Keratinocyte (primary cell): ENCODE results near the gene POU6F1. TPM values are rescaled to one million over a fixed set of nuclear protein-coding genes. Genes with fewer than 3 reads are reported as not detected.

Experiments used
- DNase-seq: peaks from one replicate; pipeline ENCODE4 v3.0.0-alpha.2; 2011; ENCODE audit warnings: low read depth, missing footprints, low spot score
- FAIRE-seq: peaks from 2 replicates; lab custom pipeline; 2011; peaks lifted over from hg19 to GRCh38; lab: Jason Lieb, UNC
- H2AFZ ChIP-seq: 2 replicates; pipeline ENCODE4 v1.6.0; 2012; ENCODE audit warnings: low read length, control low read depth, inconsistent platforms; ENCODE audit not compliant: control insufficient read depth
- H3K27ac ChIP-seq: 2 replicates; pipeline ENCODE4 v1.5.1; 2011; ENCODE audit warnings: low read length; ENCODE audit not compliant: control insufficient read depth, insufficient read depth
- H3K27me3 ChIP-seq: 3 replicates; pipeline ENCODE4 v1.6.0; 2011; ENCODE audit warnings: low read length; ENCODE audit not compliant: control insufficient read depth, insufficient read depth; ENCODE audit errors: extremely low read depth
- H3K36me3 ChIP-seq, 2 experiments: 2 replicates in 1 of 2; 3 replicates in 1 of 2; pipeline ENCODE4 v1.5.1; 2011; ENCODE audit warnings: low read length in 2 of 2, mild to moderate bottlenecking in 1 of 2; ENCODE audit not compliant: control insufficient read depth in 2 of 2, insufficient read depth in 2 of 2; ENCODE audit errors: extremely low read depth in 1 of 2
- H3K4me1 ChIP-seq: 3 replicates; pipeline ENCODE4 v1.5.1; 2011; ENCODE audit warnings: low read length; ENCODE audit not compliant: control insufficient read depth, insufficient read depth; ENCODE audit errors: extremely low read depth
- H3K4me2 ChIP-seq: 3 replicates; pipeline ENCODE4 v1.6.0; 2011; ENCODE audit warnings: low read depth, low read length; ENCODE audit not compliant: control insufficient read depth, insufficient read depth; ENCODE audit errors: extremely low read depth
- H3K4me3 ChIP-seq, 3 experiments: fragments of 200-600 bp in 1 of 3; sonication (generic) in 1 of 3; 2 replicates in 2 of 3; 3 replicates in 1 of 3; pipeline ENCODE4 v1.5.1; 2011 to 2016; ENCODE audit warnings: low read length in 3 of 3, mild to moderate bottlenecking in 3 of 3, control low read depth in 2 of 3, inconsistent platforms in 1 of 3, low read depth in 1 of 3, mixed read lengths in 1 of 3, mixed run types in 1 of 3, moderate library complexity in 1 of 3; ENCODE audit not compliant: control insufficient read depth in 2 of 3, insufficient read depth in 2 of 3; ENCODE audit errors: extremely low read depth in 1 of 3
- H3K79me2 ChIP-seq: 2 replicates; pipeline ENCODE4 v1.6.0; 2012; ENCODE audit warnings: low read length; ENCODE audit not compliant: control insufficient read depth, insufficient read depth
- H3K9ac ChIP-seq: 3 replicates; pipeline ENCODE4 v1.6.0; 2011; ENCODE audit warnings: low read length; ENCODE audit not compliant: control insufficient read depth, insufficient read depth; ENCODE audit errors: extremely low read depth
- H3K9me1 ChIP-seq: 3 replicates; pipeline ENCODE4 v1.6.0; 2011; ENCODE audit warnings: low read length; ENCODE audit not compliant: control insufficient read depth, insufficient read depth; ENCODE audit errors: extremely low read depth
- H3K9me3 ChIP-seq: 2 replicates; pipeline ENCODE4 v1.5.1; 2012; ENCODE audit warnings: low read depth, low read length; ENCODE audit not compliant: control insufficient read depth
- H4K20me1 ChIP-seq: 3 replicates; pipeline ENCODE4 v1.6.0; 2011; ENCODE audit warnings: low read length; ENCODE audit not compliant: control insufficient read depth, insufficient read depth; ENCODE audit errors: extremely low read depth
- EZH2 ChIP-seq: IDR thresholded peaks from one replicate; pipeline ENCODE4 v1.6.1; 2012; ENCODE audit warnings: inconsistent platforms, mild to moderate bottlenecking, low read length, moderate library complexity
- dilution Hi-C: fragments of 300-500 bp; cut with MboI; formaldehyde crosslinking; loops from one replicate; pipeline ENCODE4 v1.7.0; 2020; ENCODE audit warnings: low sequenced_read_pairs; ENCODE audit not compliant: extremely low pct_ligation_motif_present
- polyA plus RNA-seq, 5 experiments: library from polyadenylated mRNA; depleted of rRNA in 3 of 5; stranded (reverse) in 3 of 5; stranded (forward) in 1 of 5; unstranded in 1 of 5; fragments of >200 nt; gene quantifications; 1 replicate in 1 of 5; 2 replicates in 3 of 5; 3 replicates in 1 of 5; pipeline versions ENCODE4 v1.2.1 to v1.2.3, GENCODE V29; 2011 to 2012; ENCODE audit warnings: missing spikeins in 2 of 5, low read depth in 1 of 5, low replicate concordance in 1 of 5
- TF ChIP-seq, protein P1 (sequence below), 3 experiments: IDR thresholded peaks in 1 of 3; conservative IDR thresholded peaks in 1 of 3; optimal IDR thresholded peaks in 1 of 3; 2 replicates in 2 of 3; 3 replicates in 1 of 3; pipeline versions ENCODE3 to v1.5.1; 2011; ENCODE audit warnings: low read length in 3 of 3, mild to moderate bottlenecking in 3 of 3, moderate library complexity in 2 of 3, control low read depth in 1 of 3, inconsistent platforms in 1 of 3; ENCODE audit not compliant: insufficient read depth in 2 of 3; ENCODE audit errors: extremely low read depth in 1 of 3

Gene POU6F1
- polyA plus RNA-seq, 1 donor (not counting 4 experiments of a cell fraction or from before 2014, with no cell fraction given): 0.42 TPM

DNA sequence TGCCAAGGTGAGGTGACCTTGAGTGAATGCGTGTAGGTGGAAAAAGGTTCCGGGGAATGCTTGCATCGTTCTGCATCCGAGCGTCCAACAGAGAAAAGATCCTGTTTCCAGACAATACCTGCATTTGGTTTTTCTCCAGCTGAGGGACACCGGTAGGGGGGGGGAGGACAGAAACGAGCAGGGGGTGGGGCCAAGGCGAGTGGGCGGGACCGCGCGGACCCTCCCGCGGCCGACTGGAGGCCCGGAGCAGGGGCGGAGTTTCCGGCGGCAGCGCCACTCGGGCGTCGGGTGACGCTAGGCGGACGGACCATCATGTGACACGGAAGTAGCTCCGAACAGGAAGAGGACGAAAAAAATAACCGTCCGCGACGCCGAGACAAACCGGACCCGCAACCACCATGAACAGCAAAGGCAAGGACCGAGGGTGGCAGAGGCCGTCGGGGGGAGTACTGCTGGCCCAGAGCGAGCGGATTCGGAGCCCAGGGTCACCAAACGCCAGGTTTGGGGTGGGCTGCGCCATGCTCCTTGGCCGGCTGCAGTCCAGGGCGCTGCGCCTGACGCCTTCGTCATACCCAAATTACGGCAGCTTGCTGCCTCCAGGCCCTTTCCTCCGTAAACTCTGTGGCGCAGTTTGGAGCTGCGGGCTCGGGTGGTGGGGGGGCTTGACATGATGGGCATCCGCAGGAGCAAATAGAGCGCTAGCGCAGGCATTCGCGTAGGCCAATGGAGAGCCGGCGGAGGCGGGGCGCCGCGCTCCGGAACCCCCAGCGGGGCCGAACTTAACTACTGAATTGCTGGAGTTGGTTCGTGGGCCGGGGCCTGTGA lies 20.9 kb upstream of the POU6F1 start, which contains the start of gene DAZAP2:
TSS of gene DAZAP2 (plus strand) at position 317 of the 825 bp plus-strand sequence. CDS start at position 399, 82 bp downstream.
- H3K79me2 ChIP-seq: peaks cover 23% of the 10 kb centered on the region
- H3K4me3 ChIP-seq: peak within 1 kb of the TSS; percentile 95 to 99 (median 99)
- peak; percentile 20 for FAIRE-seq

DNA sequence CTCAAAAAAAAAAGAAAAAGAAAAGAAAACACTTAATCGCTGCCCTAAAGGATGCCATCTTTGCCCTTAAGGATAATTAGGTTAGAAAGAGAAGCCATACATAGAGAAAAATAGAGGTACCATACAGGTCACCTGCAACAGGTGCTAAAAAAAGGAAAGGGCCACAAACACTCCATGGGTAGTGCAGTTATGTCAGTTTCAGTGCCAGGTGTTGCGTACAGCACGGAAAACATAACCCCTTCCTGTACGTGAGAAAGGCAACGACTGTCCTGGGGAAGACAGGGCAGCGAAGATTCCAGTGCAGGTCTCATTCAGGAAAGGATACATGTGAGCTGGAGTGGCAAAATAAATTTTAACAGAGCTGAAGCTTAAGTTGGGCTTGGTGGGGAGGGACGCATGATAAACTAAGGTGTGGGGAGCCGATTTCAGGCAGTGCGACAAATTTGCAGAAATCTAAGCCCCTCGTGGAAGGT lies 20.2 kb upstream of the POU6F1 start:
- peaks cover 4% of the 10 kb centered on the region for H3K9me1 ChIP-seq
- TF ChIP-seq, protein P1, sequence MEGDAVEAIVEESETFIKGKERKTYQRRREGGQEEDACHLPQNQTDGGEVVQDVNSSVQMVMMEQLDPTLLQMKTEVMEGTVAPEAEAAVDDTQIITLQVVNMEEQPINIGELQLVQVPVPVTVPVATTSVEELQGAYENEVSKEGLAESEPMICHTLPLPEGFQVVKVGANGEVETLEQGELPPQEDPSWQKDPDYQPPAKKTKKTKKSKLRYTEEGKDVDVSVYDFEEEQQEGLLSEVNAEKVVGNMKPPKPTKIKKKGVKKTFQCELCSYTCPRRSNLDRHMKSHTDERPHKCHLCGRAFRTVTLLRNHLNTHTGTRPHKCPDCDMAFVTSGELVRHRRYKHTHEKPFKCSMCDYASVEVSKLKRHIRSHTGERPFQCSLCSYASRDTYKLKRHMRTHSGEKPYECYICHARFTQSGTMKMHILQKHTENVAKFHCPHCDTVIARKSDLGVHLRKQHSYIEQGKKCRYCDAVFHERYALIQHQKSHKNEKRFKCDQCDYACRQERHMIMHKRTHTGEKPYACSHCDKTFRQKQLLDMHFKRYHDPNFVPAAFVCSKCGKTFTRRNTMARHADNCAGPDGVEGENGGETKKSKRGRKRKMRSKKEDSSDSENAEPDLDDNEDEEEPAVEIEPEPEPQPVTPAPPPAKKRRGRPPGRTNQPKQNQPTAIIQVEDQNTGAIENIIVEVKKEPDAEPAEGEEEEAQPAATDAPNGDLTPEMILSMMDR (optimal IDR thresholded peaks at IDR 0.05 in 1 of 3, IDR thresholded peaks at IDR 0.05 in 1 of 3, conservative IDR thresholded peaks at IDR 0.05 in 1 of 3; ENCODE audit: extremely low read depth in 1 of 3, insufficient read depth in 2 of 3, low read length in 3 of 3): no peak
- no peak for TF ChIP-seq EZH2
- peaks cover 6% of the 10 kb centered on the region for H4K20me1 ChIP-seq
- H2AFZ ChIP-seq: peak overlapping the region; percentile 97
- peak overlapping the region; percentile 66 to 99 (median 99) for H3K4me3 ChIP-seq
- DNase-seq (no peak), FAIRE-seq (no peak)
- H3K79me2 ChIP-seq: peaks cover 23% of the 10 kb centered on the region
- no peaks in the 10 kb centered on the region for H3K9me3 ChIP-seq
- peaks cover 20% of the 10 kb centered on the region for H3K4me1 ChIP-seq
- H3K4me2 ChIP-seq: peak overlapping the region; percentile 99
- dilution Hi-C loops: no loop called here
- peak overlapping the region; percentile 72 for H3K9ac ChIP-seq
- peak overlapping the region; percentile 46 for H3K27ac ChIP-seq
- H3K27me3 ChIP-seq: no peaks in the 10 kb centered on the region
- peaks cover 14 to 26% of the 10 kb centered on the region in 2 experiments for H3K36me3 ChIP-seq

More for the DNA sequence above, 20.9 kb upstream of the POU6F1 start, which contains the start of gene DAZAP2:
- dilution Hi-C loops: no loop called here
- no peaks in the 10 kb centered on the region for H3K9me3 ChIP-seq
- no peaks in the 10 kb centered on the region for H3K27me3 ChIP-seq
- peaks cover 4% of the 10 kb centered on the region for H3K9me1 ChIP-seq
- peak within 1 kb of the TSS; percentile 100 for H3K9ac ChIP-seq
- peak within 1 kb of the TSS; percentile 97 for H2AFZ ChIP-seq
- peak within 1 kb of the TSS; percentile 99 for H3K4me2 ChIP-seq
- H3K4me1 ChIP-seq: peaks cover 20% of the 10 kb centered on the region
- peaks cover 6% of the 10 kb centered on the region for H4K20me1 ChIP-seq
- H3K36me3 ChIP-seq: peaks cover 14 to 33% of the 10 kb centered on the region in 2 experiments
- H3K27ac ChIP-seq: peak within 1 kb of the TSS; percentile 100
- DNase-seq: peak; percentile 62
- TF ChIP-seq, protein P1 (optimal IDR thresholded peaks at IDR 0.05 in 1 of 3, IDR thresholded peaks at IDR 0.05 in 1 of 3, conservative IDR thresholded peaks at IDR 0.05 in 1 of 3; ENCODE audit: extremely low read depth in 1 of 3, insufficient read depth in 2 of 3, low read length in 3 of 3): peak in 1 of 3 experiments; percentile 7
- TF ChIP-seq EZH2: no peak
